GM12873 (cell line): ENCODE results near the gene RNF144B.

Experiments used
- CTCF ChIP-seq: IDR thresholded peaks from 2 replicates; pipeline ENCODE4 v1.5.1; 2012; ENCODE audit warnings: low read depth, mild to moderate bottlenecking, moderate library complexity, low read length, control low read depth; ENCODE audit not compliant: insufficient read depth; ENCODE audit errors: missing control alignments

The RNF144B gene

GRCh38 chr6:18397701-18398100 is 10.6 kb downstream of the RNF144B start:
- no peak for TF ChIP-seq CTCF

GRCh38 chr6:18400831-18401446 is 13.8 kb downstream of the RNF144B start:
- no peak for TF ChIP-seq CTCF

- no peak for TF ChIP-seq CTCF
Observed at GRCh38 chr6:18405477-18406293, 18.5 kb downstream of the RNF144B start.

GRCh38 chr6:18406955-18407749 is 20.0 kb downstream of the RNF144B start:
- TF ChIP-seq CTCF, result no peak

GRCh38 chr6:18410412-18410811 is 23.3 kb downstream of the RNF144B start:
- TF ChIP-seq CTCF, result no peak

GRCh38 chr6:18412068-18412467 is 24.9 kb downstream of the RNF144B start:
- no peak for TF ChIP-seq CTCF

GRCh38 chr6:18412644-18413043 is 25.5 kb downstream of the RNF144B start:
- TF ChIP-seq CTCF, result no peak
